ENCODE data around the gene APEX1. TPM values are rescaled to one million over a fixed set of nuclear protein-coding genes. Genes with fewer than 3 reads are reported as not detected.

Gene APEX1
- total RNA-seq, result 100 to 1,000 TPM; 108 to 120 (median 111) TPM

DNA sequence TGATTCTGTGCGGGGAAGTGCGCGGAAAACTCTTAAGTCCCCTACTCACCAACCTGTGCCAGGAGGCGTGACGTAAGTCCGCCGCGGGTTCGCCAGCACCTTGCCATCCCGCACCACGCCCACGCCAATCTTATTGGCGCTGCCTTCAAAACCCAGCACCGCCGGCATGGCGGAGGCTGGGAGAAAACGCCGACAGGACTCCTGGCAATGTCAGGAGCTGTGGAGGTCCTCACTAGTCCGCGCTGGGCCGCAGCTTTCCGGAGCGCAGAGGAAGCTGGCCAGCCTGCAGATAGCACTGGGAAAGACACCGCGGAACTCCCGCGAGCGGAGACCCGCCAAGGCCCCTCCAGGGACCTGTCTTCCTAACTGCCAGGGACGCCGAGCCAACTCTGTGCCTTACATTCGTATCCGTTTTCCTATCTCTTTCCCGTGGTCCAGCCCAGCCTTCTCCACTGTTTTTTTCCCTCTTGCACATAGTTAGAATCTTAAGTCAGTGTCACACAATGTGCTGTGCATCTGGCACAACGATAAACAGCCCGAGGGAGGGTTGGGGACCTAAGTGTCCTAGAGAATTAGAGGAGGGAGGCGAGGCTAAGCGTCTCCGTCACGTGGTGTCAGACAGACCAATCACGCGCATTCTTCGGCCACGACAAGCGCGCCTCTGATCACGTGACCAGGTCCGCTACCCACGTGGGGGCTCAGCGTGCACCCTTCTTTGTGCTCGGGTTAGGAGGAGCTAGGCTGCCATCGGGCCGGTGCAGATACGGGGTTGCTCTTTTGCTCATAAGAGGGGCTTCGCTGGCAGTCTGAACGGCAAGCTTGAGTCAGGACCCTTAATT lies at the start of gene APEX1, which contains the start of gene OSGEP:
TSS of gene APEX1 (plus strand) at position 711 of the 839 bp plus-strand sequence. CDS start 420 bp downstream, outside the sequence.
TSS of gene OSGEP (minus strand) at position 297 of the 839 bp plus-strand sequence. CDS start at position 168, 129 bp downstream.
- peaks cover 0 to 45% (median 16%) of the 10 kb centered on the region in 4 donors for H3K36me3 ChIP-seq
- DNase-seq, result peak; percentile 99
- H3K27ac ChIP-seq, result peak within 1 kb of the TSS; percentile 94 to 96 (median 94)
- H3K4me3 ChIP-seq, result peak within 1 kb of the TSS; percentile 59 to 76 (median 72)
- TF ChIP-seq POLR2AphosphoS5 (IDR thresholded peaks at IDR 0.05) (peak; percentile 91 to 97 (median 92)), EP300 (IDR thresholded peaks at IDR 0.05; ENCODE audit: low read depth) (no peak), POLR2A (IDR thresholded peaks at IDR 0.05) (peak; percentile 93)
- TF ChIP-seq, protein P1, sequence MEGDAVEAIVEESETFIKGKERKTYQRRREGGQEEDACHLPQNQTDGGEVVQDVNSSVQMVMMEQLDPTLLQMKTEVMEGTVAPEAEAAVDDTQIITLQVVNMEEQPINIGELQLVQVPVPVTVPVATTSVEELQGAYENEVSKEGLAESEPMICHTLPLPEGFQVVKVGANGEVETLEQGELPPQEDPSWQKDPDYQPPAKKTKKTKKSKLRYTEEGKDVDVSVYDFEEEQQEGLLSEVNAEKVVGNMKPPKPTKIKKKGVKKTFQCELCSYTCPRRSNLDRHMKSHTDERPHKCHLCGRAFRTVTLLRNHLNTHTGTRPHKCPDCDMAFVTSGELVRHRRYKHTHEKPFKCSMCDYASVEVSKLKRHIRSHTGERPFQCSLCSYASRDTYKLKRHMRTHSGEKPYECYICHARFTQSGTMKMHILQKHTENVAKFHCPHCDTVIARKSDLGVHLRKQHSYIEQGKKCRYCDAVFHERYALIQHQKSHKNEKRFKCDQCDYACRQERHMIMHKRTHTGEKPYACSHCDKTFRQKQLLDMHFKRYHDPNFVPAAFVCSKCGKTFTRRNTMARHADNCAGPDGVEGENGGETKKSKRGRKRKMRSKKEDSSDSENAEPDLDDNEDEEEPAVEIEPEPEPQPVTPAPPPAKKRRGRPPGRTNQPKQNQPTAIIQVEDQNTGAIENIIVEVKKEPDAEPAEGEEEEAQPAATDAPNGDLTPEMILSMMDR (IDR thresholded peaks at IDR 0.05), result peak in 1 of 5 experiments; percentile 15
- 1% methylated on average over 53 of the region's 56 CpGs; no CpG with 5 or more reads in 1 of the 2 donors for WGBS, 2 donors (ENCODE audit: low coverage in 1 of 2)
- no peaks in the 10 kb centered on the region for H3K9me3 ChIP-seq
- in situ Hi-C loops (cut with MboI; ENCODE audit: low pct_ligation_motif_present in 1 of 4, low pct_unique_long_range_greater_than_20kb in 1 of 4, low sequenced_read_pairs in 3 of 4) (loop anchor here in 2 of 4 donors (25.0 kb wide), 2 partner anchors 117 to 233 kb away; partner anchors contain the start of genes CCNB1IP1 (in 2 of the 2), PARP2 (in 2 of the 2), ANG (in 1 of the 2) and RNASE4 (in 1 of the 2)), intact Hi-C loops (cut with DNase I; ENCODE audit: low total_unique reads) (no loop called here)
- H3K4me1 ChIP-seq, result peaks cover 16 to 35% (median 24%) of the 10 kb centered on the region in 4 donors
- no peaks in the 10 kb centered on the region for H3K27me3 ChIP-seq

DNA sequence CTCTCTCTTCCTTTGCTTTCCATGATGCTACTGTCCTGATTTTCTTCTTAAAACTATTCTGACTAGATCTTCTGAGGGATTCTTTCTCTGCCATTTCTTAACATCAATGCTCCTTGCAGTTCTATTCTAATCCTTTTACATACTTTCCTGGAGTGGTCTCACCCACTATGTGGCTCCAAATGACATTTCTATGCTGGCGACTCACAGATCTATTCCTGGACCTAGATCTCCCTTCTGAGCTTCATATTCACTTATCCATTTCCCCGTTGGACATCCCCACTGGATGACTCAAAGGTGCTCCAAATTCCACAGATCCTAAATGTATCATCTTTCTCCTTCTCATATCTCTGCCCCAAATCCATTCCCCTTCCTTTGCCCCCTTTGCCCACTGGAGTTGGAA lies 45.8 kb upstream of the APEX1 start:
- H3K27me3 ChIP-seq, result no peaks in the 10 kb centered on the region
- in situ Hi-C loops (cut with MboI; ENCODE audit: low pct_ligation_motif_present in 1 of 4, low pct_unique_long_range_greater_than_20kb in 1 of 4, low sequenced_read_pairs in 3 of 4), result loop anchor here in 1 of 4 donors (25.0 kb wide), 1 partner anchor 203 kb away; no protein-coding TSS in a partner anchor
- no peak overlapping the region for H3K4me3 ChIP-seq
- no peaks in the 10 kb centered on the region for H3K9me3 ChIP-seq
- TF ChIP-seq, protein P1 (IDR thresholded peaks at IDR 0.05), result no peak
- no peak for TF ChIP-seq POLR2AphosphoS5 (IDR thresholded peaks at IDR 0.05)
- no peak for TF ChIP-seq POLR2A (IDR thresholded peaks at IDR 0.05)
- no peak for TF ChIP-seq EP300 (IDR thresholded peaks at IDR 0.05; ENCODE audit: low read depth)
- intact Hi-C loops (cut with DNase I; ENCODE audit: low total_unique reads), result no loop called here
- H3K4me1 ChIP-seq, result peaks cover 4 to 20% (median 18%) of the 10 kb centered on the region in 4 donors
- peaks cover 1 to 31% (median 19%) of the 10 kb centered on the region in 4 donors for H3K36me3 ChIP-seq
- 96 to 100% methylated on average over 1 to 2 of the region's 2 CpGs for WGBS, 2 donors (ENCODE audit: low coverage in 1 of 2)
- H3K27ac ChIP-seq, result no peak overlapping the region
- DNase-seq, result no peak

DNA sequence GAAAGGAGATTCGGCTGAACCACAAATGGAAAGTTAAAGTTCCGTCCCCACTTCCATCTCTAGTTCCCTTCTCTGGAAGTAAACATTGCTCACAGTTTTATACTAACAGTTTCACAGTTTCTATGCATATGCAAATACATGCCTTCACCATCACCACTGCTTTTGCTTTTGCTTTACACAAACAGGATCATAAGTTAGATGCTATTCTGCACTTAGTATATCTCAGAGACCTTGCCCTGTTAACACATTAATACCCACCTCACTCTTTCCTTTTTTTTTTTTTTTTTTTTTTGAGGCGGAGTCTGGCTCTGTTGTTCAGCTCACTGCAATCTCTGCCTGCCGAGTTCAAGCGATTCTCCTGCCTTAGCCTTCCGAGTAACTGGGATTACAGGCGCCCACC lies 42.6 kb upstream of the APEX1 start:
- TF ChIP-seq POLR2A (IDR thresholded peaks at IDR 0.05) (no peak), POLR2AphosphoS5 (IDR thresholded peaks at IDR 0.05) (peak in 1 of 3 donors; percentile 5)
- H3K27ac ChIP-seq, result peak overlapping the region; percentile 96 to 99 (median 98)
- WGBS, 2 donors (ENCODE audit: low coverage in 1 of 2), result 0% methylated on average over 5 to 7 of the region's 7 CpGs
- H3K9me3 ChIP-seq, result no peaks in the 10 kb centered on the region
- H3K36me3 ChIP-seq, result peaks cover 0 to 7% (median 5%) of the 10 kb centered on the region in 4 donors
- peak overlapping the region; percentile 65 to 93 (median 78) for H3K4me3 ChIP-seq
- H3K4me1 ChIP-seq, result peaks cover 4 to 47% (median 35%) of the 10 kb centered on the region in 4 donors
- intact Hi-C loops (cut with DNase I; ENCODE audit: low total_unique reads), result no loop called here
- no peak for DNase-seq
- in situ Hi-C loops (cut with MboI; ENCODE audit: low pct_ligation_motif_present in 1 of 4, low pct_unique_long_range_greater_than_20kb in 1 of 4, low sequenced_read_pairs in 3 of 4), result loop anchor here in 2 of 4 donors (10.0 to 25.0 kb wide), 2 partner anchors 52 to 200 kb away; partner anchors contain the start of genes PIP4P1 (in 1 of the 2) and PNP (in 1 of the 2)
- no peaks in the 10 kb centered on the region for H3K27me3 ChIP-seq

DNA sequence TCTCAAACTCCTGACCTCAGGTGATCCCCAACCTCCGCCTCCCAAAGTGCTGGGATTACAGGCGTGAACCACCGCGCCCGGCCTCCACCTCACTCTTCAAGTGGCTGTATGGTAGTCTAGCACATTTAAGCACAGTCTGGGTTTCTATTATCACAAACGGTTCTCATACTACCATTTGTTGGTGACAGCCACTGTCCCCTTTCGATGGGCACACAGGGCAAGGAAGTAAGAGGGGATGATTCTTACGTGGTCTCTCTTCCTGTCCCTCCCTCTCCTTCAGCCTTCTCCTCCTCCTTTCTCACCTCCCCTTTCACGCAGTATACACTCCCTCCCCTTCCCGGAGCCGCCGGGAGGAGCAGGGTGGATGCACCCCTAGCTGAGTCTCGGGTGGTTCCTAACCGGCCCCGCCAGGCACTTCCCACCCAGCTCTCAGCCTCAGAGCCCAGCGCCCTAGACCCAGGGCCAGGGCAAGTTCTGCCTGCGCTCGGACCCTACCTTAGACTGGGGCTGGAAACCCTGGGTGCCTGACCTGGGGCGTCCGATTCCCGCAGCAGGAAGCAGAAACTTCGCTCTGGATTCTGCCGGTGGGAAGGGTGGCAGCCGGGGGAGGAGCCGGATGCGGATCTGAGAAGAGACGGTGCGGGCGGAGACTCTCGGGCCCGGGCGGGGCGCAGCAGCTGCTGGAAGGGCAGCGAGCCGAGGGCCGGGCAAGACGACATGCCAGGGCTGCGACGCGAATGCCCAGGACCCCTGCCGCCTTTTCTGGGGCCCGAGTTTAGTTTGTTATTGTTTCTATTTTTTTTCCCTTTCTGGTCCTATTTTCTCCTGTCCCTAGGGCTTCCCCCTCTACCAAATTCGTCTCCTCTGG lies 41.9 kb upstream of the APEX1 start, which contains the start of gene TEP1:
TSS of gene TEP1 (minus strand) at position 626 of the 868 bp plus-strand sequence. CDS start 5,062 bp downstream, outside the sequence.
- TF ChIP-seq, protein P1 (IDR thresholded peaks at IDR 0.05), result peak in 1 of 5 experiments; percentile 30
- no peak for TF ChIP-seq EP300 (IDR thresholded peaks at IDR 0.05; ENCODE audit: low read depth)
- TF ChIP-seq POLR2A (IDR thresholded peaks at IDR 0.05), result peak; percentile 97
- peak; percentile 81 to 94 (median 91) for TF ChIP-seq POLR2AphosphoS5 (IDR thresholded peaks at IDR 0.05)
- Histone ChIP-seq H3K36me3 (peaks cover 0 to 4% (median under 1%) of the 10 kb centered on the region in 4 donors), H3K4me3 (peak within 1 kb of the TSS; percentile 65 to 93 (median 78)), H3K27ac (peak within 1 kb of the TSS; percentile 96 to 99 (median 98)), H3K27me3 (no peaks in the 10 kb centered on the region), H3K9me3 (no peaks in the 10 kb centered on the region), H3K4me1 (peaks cover 4 to 52% (median 38%) of the 10 kb centered on the region in 4 donors)
- in situ Hi-C loops (cut with MboI; ENCODE audit: low pct_ligation_motif_present in 1 of 4, low pct_unique_long_range_greater_than_20kb in 1 of 4, low sequenced_read_pairs in 3 of 4) (loop anchor here in 2 of 4 donors (10.0 to 25.0 kb wide), 2 partner anchors 52 to 199 kb away; partner anchors contain the start of genes PIP4P1 (in 1 of the 2) and PNP (in 1 of the 2)), intact Hi-C loops (cut with DNase I; ENCODE audit: low total_unique reads) (no loop called here)
- DNase-seq, result peak; percentile 94
- 0% methylated on average over 12 to 37 of the region's 43 CpGs for WGBS, 2 donors (ENCODE audit: low coverage in 1 of 2)
